GM21825 (cell line): Measurements from ENCODE around the gene INPPL1.

Experiments
- ATAC-seq: cut with Tn5 transposase; IDR thresholded peaks from one replicate; pipeline ENCODE4 v1.9.1; 2021; ENCODE audit warnings: mild to moderate bottlenecking, moderate library complexity; ENCODE audit not compliant: unreplicated experiment

The INPPL1 gene

DNA sequence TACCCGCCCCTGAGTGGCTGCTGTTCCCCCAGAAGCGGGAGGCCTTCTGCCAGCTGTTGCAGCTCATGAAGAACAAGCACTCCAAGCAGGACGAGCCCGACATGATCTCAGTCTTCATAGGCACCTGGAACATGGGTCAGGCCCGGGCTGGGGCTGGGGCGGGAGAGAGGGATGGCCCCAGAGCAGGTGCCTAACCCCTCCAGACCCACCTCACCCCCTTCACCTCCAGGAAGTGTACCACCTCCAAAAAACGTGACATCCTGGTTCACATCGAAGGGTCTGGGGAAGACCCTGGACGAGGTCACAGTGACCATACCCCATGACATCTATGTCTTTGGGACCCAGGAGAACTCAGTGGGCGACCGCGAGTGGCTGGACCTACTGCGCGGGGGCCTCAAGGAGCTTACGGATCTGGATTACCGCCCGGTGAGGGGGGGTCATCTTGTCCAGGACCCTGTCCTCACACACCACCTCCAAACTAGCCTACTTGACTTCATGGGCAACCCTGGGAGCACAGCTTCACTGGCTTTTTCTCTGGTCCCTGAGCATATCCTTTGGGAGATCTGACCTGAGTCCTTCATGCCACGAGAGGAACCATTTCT lies 6.3 kb downstream of the INPPL1 start:
- no peak for ATAC-seq

DNA sequence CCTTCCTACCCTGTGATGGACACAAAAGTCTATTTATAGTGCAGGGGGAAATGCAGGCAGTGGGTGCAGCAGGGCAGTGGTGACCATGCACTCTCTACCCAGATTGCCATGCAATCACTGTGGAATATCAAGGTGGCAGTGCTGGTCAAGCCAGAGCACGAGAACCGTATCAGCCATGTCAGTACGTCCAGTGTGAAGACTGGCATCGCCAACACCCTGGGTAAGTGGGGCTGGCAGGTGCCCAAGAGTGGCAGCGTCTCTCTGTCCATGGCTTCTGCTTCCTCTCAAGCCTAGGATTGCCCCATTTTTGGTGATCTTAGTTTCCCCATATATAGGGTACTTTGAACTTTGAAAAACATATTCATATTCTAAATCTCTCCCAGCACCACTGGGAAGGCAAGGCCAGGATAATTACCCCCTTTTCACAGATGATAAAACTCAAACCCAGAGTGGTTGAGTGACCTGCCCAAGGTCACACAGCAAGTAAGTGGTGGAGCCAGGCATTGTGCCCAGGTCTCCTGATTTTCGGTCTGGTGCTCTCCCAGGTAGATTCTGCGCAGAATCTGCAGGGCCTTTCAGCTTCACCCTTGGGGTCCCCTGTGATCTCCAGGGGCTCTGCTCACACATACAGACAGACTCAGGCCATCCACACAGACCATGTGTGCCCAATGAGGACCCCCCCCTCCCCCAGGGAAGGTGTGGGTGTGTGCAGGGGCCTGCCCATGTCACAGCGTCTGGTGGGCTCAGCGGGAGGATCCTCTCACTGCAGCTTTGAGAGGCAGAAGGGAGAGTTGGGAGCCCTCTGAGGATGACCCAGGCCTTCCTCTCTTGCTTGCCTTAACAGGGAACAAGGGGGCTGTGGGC lies 7.1 kb downstream of the INPPL1 start:
- no peak for ATAC-seq

DNA sequence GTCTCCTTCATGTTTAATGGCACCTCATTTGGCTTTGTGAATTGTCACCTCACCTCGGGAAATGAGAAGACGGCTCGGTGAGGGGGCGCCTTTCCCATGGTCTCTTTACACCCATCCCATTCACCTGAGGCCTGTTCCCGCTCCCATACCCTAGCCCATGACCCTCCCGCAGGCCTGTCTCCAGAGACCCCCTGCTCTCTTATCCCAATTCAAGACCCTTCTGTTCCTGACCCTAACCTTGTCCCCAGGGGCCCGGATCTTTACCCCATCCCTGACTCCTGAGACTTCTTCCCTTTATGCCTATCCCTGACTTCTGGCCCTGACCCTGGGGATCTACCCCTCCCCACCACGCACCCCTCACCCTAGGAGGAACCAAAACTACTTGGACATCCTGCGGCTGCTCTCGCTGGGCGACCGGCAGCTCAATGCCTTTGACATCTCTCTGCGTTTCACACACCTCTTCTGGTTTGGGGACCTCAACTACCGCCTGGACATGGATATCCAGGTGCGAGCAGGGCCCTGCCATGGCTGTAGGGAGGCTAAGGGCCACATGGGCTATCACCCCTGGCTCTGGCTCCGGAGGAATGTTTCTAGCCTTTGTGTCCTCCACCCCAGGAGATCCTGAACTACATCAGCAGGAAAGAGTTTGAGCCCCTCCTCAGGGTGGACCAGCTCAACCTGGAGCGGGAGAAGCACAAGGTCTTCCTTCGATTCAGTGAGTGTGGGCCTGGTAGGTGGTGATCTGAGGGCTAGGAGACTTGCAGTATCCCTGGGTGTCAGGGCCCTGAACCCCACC lies 7.9 kb downstream of the INPPL1 start:
- no peak for ATAC-seq

DNA sequence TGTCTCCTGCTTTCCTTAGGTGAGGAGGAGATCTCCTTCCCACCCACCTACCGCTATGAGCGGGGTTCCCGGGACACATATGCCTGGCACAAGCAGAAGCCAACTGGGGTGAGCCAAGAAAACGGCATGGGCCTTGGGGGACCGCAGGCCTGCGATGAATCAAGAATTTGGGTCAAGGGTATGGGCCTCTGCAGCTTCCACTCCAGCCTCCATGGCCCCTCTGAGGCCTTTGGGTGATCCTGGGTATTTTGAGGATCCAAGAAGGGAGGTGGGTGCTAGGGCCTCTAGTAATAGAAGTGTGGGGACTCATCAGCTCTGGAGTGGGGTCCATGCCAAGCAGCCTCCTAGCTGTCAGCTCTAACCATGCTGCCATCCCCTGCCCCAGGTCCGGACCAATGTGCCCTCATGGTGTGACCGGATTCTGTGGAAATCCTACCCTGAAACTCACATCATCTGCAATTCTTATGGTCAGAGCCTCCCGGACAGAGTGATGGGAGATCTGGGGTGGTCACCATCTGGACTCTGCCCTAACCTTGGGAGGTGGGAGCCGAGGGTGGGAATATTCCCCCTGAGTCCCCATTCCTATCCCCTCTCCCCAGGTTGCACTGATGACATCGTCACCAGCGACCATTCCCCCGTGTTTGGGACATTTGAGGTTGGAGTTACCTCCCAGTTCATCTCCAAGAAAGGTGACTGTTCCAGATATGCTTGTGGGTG lies 8.6 kb downstream of the INPPL1 start:
- no peak for ATAC-seq

DNA sequence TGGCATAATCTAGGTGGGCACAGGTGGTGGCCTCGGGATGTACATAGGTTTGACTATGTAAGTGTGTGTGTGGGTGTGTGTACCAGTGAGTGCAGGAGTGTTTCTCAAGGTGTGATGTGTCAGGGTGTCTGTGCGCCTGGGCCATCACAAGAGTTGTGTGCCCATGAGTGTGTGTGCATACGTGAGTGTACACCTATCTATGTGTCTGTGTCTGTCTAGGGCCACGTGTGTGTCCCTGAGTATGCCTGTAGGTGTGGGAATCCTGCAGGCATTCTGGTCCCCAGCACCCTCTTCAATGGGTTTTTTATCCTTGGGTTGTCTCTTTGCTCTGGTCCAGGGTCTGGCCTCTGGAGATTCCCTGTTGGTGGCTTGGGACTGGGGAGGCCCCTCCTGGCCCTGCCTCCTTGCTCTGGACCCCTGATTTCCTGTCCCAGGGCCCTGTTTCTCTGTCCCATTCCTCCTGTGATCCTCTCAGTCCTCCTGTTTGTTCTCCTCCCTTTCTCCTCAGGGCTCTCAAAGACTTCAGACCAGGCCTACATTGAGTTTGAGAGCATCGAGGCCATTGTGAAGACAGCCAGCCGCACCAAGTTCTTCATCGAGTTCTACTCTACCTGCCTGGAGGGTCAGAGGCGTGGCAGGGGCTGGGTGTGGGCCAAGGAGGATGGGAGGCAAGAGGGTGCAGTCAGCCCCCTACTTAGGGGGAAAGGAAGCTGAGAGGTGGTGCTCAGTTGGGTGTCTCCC lies 9.4 kb downstream of the INPPL1 start:
- no peak for ATAC-seq

DNA sequence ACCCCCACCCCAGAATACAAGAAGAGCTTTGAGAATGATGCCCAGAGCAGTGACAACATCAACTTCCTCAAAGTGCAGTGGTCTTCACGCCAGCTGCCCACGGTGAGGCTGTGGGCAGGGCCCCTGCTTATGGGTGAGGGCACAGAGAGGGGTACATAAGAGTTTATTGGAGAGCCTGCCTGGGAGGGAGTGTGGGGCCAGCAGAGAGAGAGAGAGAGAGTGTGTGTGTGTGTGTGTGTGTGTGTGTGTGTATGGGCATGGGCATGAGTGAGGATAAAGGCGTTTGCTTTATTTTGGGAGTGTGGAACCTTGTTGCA lies 9.9 kb downstream of the INPPL1 start:
- ATAC-seq = no peak

DNA sequence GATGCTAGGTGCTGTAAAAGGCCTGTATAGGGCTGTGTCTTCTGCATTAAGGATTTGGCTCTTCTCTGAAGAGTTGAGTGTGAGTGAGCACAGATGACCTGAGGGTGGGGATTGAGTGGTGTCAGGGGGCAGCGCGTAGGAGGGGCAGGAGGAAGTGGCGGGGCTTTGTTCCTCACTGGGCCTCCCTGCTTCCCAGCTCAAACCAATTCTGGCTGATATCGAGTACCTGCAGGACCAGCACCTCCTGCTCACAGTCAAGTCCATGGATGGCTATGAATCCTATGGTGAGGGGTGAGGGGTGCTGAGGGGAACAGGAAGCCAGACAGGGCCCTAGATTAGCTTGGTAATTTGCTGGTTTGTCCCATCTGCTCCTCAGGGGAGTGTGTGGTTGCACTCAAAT lies 10.4 kb downstream of the INPPL1 start:
- no peak for ATAC-seq

DNA sequence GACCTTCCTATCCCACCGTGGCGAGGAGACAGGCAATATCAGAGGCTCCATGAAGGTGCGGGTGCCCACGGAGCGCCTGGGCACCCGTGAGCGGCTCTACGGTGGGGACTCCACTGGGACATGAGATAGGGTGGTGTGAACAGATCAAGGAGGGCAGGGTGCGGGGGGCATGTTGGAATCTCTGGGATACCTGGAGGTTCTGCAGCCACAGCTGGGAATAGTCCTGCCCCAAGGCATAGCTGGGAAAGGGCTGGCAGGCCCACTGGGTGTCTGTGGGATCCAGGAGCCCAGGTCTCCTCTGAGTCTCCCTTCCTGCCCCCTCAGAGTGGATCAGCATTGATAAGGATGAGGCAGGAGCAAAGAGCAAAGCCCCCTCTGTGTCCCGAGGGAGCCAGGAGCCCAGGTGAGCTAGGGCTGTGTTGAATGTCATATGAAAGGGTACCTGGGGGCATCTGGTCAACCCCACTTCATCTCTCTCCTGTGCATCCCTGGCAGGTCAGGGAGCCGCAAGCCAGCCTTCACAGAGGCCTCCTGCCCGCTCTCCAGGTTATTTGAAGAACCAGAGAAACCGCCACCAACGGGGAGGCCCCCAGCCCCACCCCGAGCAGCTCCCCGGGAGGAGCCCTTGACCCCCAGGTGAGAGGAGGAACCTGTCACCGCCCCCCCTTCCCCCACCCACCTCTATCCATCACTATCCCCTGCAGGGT lies 10.9 kb downstream of the INPPL1 start:
- ATAC-seq = no peak

DNA sequence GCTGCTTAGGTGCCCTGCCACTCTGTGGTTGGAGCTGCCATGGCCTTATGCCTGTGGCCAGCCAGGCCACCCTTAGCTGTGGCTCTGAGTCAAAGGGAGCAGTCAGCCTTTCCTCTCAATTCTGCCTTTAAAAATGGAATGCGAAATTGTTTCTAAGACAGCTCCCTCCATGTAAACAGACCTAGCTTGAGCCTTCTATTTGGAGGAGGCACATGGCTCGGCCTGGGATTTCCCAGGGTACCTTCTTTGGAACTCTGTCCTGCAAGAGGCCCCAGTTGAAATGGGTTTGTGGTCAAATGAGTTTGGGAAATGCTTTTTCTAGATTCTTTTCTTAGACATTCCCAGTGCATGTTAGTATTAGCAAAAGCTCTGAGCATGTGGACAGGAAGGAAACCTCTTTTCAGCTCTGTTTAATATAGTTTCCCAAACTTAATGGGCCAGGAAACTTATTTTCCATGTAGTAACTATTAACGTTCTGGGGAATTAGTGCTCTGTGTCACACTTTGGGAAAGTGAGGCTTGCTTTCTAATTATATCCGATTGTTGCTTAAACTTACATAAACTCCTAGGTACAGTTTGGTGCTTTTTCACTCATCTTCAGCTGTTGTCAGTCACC lies 11.6 kb downstream of the INPPL1 start:
- ATAC-seq = no peak

DNA sequence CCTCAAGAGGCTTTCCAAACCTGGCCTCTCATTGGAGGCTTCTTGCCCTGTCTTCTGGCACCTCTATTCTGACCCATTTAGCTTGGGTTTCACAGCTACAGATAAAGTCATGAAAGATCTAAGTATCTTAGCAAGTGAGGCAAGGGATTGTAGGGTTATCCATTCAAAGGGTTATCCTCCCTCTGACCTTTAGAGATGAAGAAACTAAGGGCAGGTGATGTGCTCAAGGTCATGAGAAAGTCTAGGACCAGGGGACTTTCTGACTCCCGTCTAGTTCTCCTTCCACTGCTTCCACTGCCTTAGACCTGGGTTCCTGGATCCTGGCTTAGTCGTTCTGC lies 12.2 kb downstream of the INPPL1 start:
- no peak for ATAC-seq

DNA sequence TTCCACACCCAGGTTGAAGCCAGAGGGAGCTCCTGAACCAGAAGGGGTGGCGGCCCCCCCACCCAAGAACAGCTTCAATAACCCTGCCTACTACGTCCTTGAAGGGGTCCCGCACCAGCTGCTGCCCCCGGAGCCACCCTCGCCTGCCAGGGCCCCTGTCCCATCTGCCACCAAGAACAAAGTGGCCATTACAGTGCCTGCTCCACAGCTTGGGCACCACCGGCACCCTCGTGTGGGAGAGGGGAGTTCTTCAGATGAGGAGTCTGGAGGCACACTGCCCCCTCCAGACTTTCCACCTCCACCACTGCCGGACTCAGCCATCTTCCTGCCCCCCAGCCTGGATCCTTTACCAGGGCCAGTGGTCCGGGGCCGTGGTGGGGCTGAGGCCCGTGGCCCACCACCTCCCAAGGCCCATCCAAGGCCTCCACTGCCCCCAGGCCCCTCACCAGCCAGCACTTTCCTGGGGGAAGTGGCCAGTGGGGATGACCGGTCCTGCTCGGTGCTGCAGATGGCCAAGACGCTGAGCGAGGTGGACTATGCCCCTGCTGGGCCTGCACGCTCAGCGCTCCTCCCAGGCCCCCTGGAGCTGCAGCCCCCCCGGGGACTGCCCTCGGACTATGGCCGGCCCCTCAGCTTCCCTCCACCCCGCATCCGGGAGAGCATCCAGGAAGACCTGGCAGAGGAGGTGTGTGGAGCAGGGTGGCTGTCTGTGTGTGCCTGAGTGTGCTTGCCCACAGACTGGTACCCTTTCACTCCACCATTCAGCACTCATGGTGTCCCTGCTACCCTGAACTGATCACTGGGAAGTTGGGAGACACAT lies 12.8 kb downstream of the INPPL1 start:
- ATAC-seq = no peak

DNA sequence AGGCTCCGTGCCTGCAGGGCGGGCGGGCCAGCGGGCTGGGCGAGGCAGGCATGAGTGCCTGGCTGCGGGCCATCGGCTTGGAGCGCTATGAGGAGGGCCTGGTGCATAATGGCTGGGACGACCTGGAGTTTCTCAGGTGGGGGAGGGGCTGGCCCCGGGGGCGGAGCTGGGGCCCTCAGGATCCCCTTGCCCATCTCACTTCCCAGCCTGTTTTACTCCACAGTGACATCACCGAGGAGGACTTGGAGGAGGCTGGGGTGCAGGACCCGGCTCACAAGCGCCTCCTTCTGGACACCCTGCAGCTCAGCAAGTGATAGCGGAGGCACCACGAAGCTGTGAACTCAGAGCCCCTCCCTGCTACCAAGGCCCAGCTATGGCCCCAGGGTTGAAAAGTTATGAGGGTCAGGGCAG lies 13.5 kb downstream of the INPPL1 start:
- ATAC-seq = no peak

DNA sequence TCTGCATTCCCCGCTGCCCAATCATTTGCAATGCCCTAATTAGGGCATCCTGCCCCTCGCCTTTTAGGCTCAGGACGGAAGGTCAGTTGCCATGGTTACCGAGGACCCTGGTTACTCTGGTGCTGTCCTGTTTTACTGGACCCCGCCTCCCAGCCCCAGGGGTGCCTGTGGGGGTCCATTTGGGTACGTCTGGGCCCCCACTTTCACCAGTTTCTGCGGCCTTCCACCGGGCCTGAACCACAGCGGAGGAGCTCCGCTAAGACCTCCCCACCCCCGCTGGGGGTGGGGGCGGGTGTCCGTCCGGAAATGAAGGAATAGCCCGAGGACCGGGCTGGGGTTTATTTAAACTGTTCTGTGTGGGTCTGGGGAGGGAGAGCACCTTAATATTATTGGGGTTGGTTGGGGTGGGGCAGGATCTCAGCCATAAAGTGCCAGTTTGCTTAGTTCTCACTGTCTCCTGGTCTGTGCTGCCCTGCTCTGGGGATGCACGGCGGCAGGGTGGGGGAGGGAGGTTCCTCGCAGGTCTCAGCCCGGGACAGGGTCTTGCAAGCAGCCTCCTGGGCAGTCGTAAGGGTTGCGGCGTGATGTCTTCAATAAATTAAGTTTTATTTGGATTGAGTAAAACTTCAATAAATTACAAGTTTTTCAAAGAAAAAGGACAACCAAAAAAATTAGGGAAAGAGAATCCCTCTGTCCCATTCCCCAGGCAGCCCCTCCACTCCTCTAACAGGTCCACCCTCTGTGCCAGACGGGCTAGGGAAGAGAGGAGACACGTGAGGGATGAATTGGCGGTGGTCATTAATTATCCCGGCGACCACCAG lies 14.1 kb downstream of the INPPL1 start:
- ATAC-seq = no peak

DNA sequence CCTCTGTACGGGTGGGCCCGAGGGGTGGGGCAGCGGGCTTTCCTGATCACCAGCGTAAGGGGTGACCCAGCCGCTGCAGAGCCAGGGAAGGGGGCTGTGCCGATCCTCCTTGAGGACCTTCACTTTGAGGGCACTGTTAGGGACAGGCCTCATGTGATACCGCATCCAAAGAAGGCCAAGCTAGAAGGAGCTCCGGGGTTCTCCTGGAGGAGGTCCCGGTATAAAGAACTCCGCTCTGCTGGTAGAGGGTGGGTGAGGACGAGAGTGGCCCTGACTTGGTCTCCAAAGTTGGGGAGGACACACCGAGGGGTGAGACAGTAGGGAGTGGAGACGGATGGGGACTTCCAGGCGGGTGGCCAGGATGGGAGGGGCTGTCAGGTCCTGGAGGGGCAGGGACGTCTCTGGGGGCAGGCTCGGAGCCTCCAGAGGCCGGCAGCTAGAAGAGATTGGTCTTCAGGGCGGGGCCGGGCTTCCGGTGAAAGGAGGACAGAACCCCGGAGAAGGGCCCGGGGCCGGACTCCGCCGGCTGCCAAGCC lies 14.8 kb downstream of the INPPL1 start:
- ATAC-seq = no peak

DNA sequence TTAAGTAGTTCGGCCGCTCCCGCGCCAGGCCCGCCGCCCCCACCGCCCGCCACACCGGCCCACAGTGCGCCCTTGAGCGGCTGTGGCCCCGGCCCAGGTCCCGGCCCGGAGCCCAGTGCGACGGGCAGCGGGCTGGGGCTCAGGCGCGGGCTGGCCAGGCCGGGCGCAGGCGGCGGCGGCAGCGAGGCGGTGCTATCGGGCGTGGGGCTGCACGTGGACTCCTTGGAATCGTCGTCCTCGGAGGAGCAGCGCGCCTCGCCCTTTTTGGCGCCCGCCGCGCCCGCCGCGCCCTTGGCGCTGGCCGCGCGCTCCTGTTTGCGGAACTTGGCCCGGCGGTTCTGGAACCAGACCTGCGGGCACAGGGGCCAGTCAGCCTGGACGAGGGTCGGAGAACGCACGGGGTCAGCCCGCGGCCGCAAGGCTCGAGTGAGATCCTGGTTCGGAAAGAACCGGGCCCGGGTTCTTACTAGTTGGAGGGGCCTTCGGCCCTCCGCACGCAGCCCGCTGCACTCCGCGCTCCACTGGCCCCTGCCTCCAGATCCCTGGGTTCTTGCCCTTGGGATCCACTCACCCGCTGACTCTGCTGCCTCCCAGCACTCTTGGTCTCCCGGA lies 15.4 kb downstream of the INPPL1 start:
- no peak for ATAC-seq

DNA sequence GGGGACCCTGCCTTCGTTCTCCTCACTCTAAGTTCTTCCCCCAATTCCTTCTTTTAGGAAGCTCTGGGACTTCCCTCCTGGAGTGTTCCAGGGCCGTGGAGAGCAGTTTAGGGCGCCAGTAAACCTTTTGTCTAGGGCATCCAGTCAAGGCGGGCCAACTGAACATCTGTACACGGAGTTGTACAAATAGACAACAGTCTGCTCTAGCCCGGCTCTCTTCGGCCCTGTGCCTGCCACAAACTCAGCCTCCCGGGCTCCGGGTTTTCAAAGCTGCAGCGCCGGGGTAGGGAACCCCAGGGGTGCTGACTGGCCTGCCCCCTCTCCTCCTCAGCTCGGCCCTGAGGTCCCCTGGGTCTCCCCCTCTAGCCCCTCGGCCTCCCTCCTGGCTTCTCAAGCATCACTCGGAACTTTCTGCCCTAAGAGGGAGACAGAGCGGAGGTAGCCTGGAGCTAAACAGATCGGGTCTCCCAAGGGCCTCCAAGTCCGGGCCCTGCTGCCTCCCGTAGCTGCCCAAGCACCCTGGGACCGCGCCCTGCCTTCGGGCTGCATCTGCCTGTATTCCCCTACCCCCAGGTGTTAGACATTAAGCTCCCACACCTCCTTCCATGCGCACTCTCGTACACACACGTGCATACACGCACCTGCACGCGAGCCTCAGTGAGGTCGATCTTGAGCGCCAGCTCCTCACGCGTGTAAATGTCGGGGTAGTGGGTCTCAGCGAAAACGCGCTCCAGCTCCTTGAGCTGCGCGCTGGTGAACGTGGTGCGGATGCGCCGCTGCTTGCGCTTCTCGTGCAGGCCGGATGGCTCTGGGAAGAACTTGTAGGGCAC lies 16.1 kb downstream of the INPPL1 start:
- no peak for ATAC-seq
